K562 (cell line): ENCODE measurements around the gene ZFAND6. TPM values are rescaled to one million over a fixed set of nuclear protein-coding genes. Genes with fewer than 3 reads are reported as not detected.

Experiments used
- HDAC3 ChIP-seq: fragments of 450-650 bp; IDR thresholded peaks from 2 replicates; pipeline ENCODE4 v1.6.1; 2018; ENCODE audit warnings: borderline replicate concordance, mild to moderate bottlenecking, moderate library complexity; ENCODE audit not compliant: partially characterized antibody
- NRF1 ChIP-seq, 2 experiments: fragments of 450-650 bp; IDR thresholded peaks in 1 of 2; conservative IDR thresholded peaks in 1 of 2; 2 replicates each; pipeline ENCODE4 v1.6.1; 2014; ENCODE audit warnings: mild to moderate bottlenecking in 2 of 2
- PRPF4 ChIP-seq: fragments of 200-400 bp; formaldehyde crosslinking; IDR thresholded peaks from one replicate; pipeline ENCODE4 v1.6.1; 2017; ENCODE audit warnings: low read length, low read depth, mild to moderate bottlenecking; ENCODE audit not compliant: insufficient read depth, poor library complexity, severe bottlenecking
- SNRNP70 ChIP-seq: fragments of 200-400 bp; formaldehyde crosslinking; optimal IDR thresholded peaks from 2 replicates; pipeline ENCODE3; 2017; ENCODE audit warnings: low read depth, low read length
- STAT5A ChIP-seq: IDR thresholded peaks from 2 replicates; pipeline ENCODE4 v1.6.1; 2012; ENCODE audit warnings: low read length, inconsistent platforms, borderline replicate concordance
- STAT5B ChIP-seq: fragments of 250-450 bp; sonication (Bioruptor Pico); IDR thresholded peaks from 2 replicates; pipeline ENCODE4 v1.8.0; 2021; ENCODE audit warnings: mild to moderate bottlenecking, inconsistent platforms
- SUPT5H ChIP-seq: fragments of 450-650 bp; IDR thresholded peaks from 2 replicates; pipeline ENCODE4 v1.6.1; 2016
- TAF1 ChIP-seq: IDR thresholded peaks from 2 replicates; pipeline ENCODE4 v1.6.1; 2011; ENCODE audit warnings: mild to moderate bottlenecking, low read length, moderate library complexity; ENCODE audit not compliant: insufficient read depth, control insufficient read depth, severe bottlenecking; ENCODE audit errors: extremely low read depth
- TRIM28 ChIP-seq: fragments of 450-650 bp; IDR thresholded peaks from 2 replicates; pipeline ENCODE4 v1.6.1; 2017
- ZBTB11 ChIP-seq, 3 experiments: fragments of 200-800 bp in 1 of 3; fragments of 250-450 bp in 1 of 3; fragments of 450-650 bp in 1 of 3; sonication (Bioruptor Pico) in 1 of 3; sonication (Bioruptor generic) in 1 of 3; formaldehyde crosslinking in 1 of 3; IDR thresholded peaks; 2 replicates each; pipeline versions ENCODE4 v1.6.1 to v1.8.0; 2016 to 2022; ENCODE audit warnings: mild to moderate bottlenecking in 2 of 3, missing genetic modification characterization in 2 of 3, missing compliant biosample characterization in 1 of 3, moderate library complexity in 1 of 3
- ZBTB8A ChIP-seq: fragments of 450-650 bp; IDR thresholded peaks from 2 replicates; pipeline ENCODE4 v1.6.1; 2018; ENCODE audit warnings: mild to moderate bottlenecking, moderate library complexity; ENCODE audit not compliant: partially characterized antibody
- ZNF174 ChIP-seq: fragments of 250-450 bp; sonication (Bioruptor Pico); IDR thresholded peaks from 2 replicates; pipeline ENCODE4 v1.4.0; 2020; ENCODE audit warnings: mild to moderate bottlenecking
- ZNF551 ChIP-seq: fragments of 250-450 bp; sonication (Bioruptor Pico); IDR thresholded peaks from 2 replicates; pipeline ENCODE4 v1.5.0; 2021; ENCODE audit warnings: mild to moderate bottlenecking, moderate library complexity
- polyA plus RNA-seq, 8 experiments: library from polyadenylated mRNA; depleted of rRNA in 4 of 8; stranded (reverse) in 5 of 8; unstranded in 3 of 8; fragments of >200 nt; fragmentation: Nextera tagmentation in 2 of 8; fragmentation: Illumina TruSeq in 1 of 8; extraction: Ambion mirVana in 2 of 8; extraction: Trizol in 1 of 8; gene quantifications; 2 replicates each; pipeline versions ENCODE4 v1.2.1 to v1.2.3, GENCODE V29; 2011 to 2014; ENCODE audit warnings: inconsistent platforms in 1 of 8, missing spikeins in 1 of 8
- total RNA-seq, 7 experiments: library from RNA; depleted of rRNA in 6 of 7; stranded (reverse); fragments of >200 nt in 6 of 7; fragmentation: Illumina TruSeq in 2 of 7; extraction: Trizol in 2 of 7; gene quantifications; 2 replicates each; pipeline versions ENCODE4 v1.2.1 to v1.2.3, GENCODE V29; 2011 to 2021; ENCODE audit warnings: low replicate concordance in 1 of 7
- TF ChIP-seq, protein P1 (sequence below): sonication (generic); formaldehyde crosslinking; IDR thresholded peaks from 2 replicates; pipeline ENCODE4 v1.8.0; 2022; ENCODE audit warnings: mild to moderate bottlenecking, low read depth, missing genetic modification reagents
- TF ChIP-seq, protein P2 (sequence below): fragments of 450-650 bp; IDR thresholded peaks from 2 replicates; pipeline ENCODE4 v1.6.1; 2017; ENCODE audit warnings: mild to moderate bottlenecking, moderate library complexity

Gene ZFAND6
- total and polyA plus RNA-seq, 9 of the 15 experiments (the other 6 are each of a cell fraction or from before 2014, with no cell fraction given) = 53.9 to 206 (median 88.9) TPM

GRCh38 chr15:80152896-80153876, 93.7 kb downstream of the ZFAND6 start, which contains the start of gene FAH (continued):
- TF ChIP-seq, protein P1, sequence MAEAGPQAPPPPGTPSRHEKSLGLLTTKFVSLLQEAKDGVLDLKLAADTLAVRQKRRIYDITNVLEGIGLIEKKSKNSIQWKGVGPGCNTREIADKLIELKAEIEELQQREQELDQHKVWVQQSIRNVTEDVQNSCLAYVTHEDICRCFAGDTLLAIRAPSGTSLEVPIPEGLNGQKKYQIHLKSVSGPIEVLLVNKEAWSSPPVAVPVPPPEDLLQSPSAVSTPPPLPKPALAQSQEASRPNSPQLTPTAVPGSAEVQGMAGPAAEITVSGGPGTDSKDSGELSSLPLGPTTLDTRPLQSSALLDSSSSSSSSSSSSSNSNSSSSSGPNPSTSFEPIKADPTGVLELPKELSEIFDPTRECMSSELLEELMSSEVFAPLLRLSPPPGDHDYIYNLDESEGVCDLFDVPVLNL = no peak
- TF ChIP-seq SUPT5H (peak; percentile 73), ZBTB11 (CRISPR knock-in tag; IDR thresholded peaks at IDR 0.05) (no peak), TAF1 (peak; percentile 14), SNRNP70 (no peak), ZNF174 (CRISPR knock-in tag) (no peak), NRF1 (conservative IDR thresholded peaks at IDR 0.05 in 1 of 2, IDR thresholded peaks at IDR 0.05 in 1 of 2) (no peak), PRPF4 (no peak), HDAC3 (no peak), TRIM28 (no peak), STAT5B (no peak), ZNF551 (CRISPR knock-in tag) (no peak), STAT5A (no peak), ZBTB8A (no peak)
- TF ChIP-seq, protein P2, sequence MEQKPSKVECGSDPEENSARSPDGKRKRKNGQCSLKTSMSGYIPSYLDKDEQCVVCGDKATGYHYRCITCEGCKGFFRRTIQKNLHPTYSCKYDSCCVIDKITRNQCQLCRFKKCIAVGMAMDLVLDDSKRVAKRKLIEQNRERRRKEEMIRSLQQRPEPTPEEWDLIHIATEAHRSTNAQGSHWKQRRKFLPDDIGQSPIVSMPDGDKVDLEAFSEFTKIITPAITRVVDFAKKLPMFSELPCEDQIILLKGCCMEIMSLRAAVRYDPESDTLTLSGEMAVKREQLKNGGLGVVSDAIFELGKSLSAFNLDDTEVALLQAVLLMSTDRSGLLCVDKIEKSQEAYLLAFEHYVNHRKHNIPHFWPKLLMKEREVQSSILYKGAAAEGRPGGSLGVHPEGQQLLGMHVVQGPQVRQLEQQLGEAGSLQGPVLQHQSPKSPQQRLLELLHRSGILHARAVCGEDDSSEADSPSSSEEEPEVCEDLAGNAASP = no peak
